HG03139 (cell line): ENCODE results near the gene WBP1L.
"Not testable (repeated sequence)": the region's sequence is repeated elsewhere in the genome, so short reads cannot be mapped to it uniquely, and the experiment has no call there.

Source experiments
- ATAC-seq: cut with Tn5 transposase; IDR thresholded peaks from one replicate; pipeline ENCODE4 v1.9.1; 2021; ENCODE audit not compliant: unreplicated experiment

WBP1L gene

DNA sequence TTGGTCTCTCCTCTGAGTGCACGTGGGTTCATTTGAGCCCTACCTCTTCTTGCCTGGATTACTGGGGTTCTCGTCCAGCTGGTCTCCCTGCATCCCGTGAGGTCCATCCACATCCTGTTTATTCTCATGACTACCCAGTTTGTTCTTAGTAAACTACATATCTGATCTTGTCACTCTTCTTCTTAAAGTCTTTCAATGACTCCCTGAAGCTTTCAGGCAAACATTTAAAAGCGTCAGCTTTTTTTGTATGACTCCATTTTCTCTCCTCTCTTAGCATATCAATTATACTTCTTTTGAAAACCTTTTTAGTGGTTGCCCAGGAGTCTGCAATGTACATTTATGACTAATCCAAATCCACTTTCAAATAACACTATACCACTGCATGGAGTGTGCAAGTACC, 21.8 kb upstream of the WBP1L start:
- ATAC-seq = no peak

DNA sequence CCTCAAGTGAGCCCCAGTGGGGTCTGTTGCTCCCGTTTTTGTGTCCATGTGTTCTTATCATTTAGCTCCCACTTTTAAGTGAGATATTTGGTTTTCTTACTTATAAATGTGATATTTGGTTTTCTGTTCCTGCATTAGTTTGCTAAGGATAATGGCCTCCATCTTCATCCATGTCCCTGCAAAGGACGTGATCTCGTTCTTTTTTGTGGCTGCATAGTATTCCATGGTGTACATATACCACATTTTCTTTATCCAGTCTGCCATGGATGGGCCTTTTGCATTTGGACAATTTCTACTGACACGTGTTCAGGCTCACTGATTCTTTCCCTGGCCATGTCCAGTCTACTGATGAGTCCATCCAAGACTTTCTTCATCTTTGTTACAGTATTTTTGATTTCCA, 19.8 kb upstream of the WBP1L start:
- ATAC-seq = no peak

DNA sequence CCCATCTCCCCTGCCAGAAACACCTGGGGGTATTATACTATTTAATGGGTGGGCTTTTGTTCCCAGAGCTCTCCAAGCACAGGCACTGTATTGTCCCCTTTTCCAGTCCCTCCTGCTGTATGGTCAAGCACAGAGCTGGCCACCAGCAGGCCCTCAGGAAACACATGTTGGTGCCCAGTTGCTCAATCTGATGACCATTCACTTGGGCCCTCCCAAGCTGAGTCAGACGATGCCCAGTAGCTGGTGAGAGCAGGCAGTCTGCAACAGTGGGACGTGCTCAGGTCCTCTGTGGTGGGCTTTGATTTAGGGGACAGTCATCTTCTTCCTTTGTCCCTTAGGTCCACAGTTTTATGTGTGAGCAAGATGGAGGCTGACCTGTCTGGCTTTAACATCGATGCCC, 17.5 kb upstream of the WBP1L start:
- no peak for ATAC-seq

DNA sequence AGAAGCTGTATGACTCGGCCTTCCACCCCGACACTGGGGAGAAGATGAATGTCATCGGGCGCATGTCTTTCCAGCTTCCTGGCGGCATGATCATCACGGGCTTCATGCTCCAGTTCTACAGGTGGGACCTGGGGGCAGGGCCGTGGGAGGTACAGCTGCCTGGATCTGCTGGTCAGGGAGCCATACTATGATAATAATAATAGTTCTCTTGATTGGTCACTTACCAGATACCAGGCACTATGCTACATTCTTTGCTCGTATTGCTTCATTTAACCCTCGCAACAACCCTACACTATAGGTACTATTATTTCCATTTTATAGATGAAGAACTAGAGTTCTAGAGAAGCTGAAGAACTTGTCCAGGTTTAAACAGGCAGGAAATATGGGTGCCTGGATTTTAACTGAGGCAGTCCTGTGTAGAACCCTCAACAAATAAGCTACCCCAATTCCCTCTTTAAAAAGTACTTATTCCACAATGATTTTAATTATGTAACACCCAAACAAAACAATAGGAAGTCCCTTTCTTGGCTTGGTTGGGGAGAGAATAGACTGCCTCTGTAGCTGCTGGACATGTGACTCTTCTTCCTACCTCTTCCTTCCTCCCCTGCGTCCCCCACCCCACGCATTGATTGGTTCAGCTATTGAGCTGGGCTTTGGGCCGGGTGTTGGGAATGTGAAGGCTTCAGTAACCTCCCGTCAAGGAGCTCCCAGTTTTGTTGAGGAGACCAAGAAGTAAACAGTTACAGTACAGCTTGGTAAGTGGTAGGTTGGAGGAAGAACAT, 16.5 kb upstream of the WBP1L start:
- no peak for ATAC-seq

DNA sequence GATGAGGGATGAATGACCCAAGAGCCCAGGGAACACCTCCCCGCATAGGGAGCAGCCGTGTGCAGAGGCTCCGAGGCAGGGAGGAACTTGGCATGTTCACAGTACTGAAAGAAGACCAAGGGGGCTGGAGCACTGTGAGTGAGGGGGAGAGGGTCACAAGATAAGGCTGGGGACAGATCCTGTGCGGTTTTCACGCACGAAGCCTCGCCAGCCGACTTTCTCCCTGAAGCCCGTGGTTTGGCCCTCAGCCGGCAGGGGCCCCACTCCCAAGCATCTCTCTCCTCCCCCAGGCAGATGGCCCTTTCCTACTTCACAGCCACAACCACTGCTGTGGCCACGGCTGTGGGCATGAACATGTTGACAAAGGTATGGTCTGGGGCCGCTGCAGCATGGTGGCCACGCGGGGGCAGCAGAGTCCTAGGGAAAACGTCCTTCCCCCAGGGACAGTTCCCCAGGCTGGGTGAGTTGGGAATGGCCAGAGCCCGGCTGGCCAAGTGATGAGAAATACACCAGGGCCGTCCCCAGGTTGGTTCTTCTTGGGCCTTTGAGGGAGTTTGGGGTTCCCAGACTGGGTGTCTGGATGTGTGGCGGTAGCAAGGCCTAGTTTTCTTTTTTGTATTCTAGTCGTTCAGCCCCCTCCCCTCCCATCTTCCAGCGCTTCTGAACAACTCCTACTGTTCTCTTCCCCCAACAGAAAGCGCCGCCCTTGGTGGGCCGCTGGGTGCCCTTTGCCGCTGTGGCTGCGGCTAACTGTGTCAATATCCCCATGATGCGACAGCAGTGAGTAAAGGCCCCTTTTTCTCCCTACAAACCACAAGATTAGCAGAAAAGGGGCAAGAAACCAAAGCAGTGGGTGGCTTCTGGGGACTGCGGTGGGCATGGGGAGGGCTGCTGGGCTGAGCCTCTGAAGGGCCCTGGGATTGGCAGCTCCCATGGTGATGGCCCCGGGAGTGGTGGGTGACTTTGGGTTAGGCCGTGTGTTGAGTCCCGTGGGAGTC, 14.4 kb upstream of the WBP1L start:
- no peak for ATAC-seq

DNA sequence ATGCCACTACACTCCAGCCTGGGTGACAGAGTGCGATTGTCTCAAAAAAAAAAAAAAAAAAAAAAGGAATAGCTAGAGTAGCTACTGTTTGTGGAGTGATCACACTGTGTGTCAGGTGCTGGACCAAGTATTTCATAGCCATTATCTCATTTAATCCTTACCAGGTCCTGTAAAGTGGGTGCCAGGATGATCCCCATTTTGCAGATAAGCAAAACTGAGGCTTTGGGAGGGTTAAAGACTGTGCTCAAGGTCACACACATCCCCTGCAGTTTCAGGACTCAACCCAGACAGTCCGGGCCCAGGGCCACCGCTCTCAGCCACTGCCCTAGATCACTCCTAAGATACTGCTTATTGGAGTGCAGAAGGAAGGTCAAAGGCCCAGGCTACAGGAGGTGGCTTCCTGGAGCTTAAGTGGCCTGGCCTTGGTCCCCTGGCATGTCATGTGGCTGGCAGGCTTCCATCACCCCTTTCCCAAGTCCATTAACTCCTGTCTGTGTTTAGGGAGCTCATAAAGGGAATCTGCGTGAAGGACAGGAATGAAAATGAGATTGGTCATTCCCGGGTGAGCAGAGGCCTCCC, 12.4 kb upstream of the WBP1L start:
- ATAC-seq = no peak

DNA sequence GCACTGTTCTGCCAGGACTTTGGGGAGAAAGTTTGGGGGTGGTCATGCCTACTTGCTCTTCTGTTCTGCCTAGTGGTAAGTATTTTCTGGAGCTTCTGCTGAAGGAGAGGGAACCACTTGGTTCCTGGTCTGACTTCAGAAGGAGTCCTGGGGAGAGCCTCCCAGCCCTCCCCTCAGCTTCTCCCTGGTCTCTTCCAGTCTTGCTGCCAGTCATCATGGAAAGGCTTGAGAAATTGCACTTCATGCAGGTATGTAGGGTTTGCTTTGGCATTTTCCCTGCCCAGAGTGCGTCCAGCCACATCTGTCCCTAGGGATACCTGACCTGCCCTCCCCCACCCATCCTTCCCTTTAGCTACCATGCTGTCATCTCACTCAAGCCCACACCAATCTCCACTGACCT, 11.1 kb upstream of the WBP1L start:
- ATAC-seq = no peak

DNA sequence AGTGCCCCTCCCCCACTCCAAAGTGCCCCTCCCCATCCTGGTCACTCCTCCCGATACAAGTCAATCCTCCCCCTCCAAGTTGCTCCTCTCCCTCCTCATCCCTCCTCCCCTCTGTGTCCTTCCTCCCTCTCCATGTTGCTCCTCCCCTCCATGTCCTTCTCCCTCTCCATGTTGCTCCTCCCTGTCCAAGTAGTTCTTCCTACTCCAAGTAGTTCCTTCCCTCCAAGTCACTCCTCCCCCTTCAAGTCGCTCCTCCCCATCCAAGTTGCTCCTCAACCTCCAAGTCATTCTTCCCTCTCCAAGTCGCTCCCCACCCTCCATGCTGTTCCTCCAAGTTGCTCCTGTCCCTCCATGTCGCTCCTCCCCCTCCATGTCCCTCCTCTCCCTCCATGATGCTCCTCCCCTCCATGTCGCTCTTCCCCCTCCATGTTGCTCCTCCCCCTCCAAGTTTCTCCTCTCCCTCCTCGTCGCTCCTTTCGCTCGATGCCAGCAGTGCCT, 8.6 kb upstream of the WBP1L start:
- ATAC-seq = no peak

DNA sequence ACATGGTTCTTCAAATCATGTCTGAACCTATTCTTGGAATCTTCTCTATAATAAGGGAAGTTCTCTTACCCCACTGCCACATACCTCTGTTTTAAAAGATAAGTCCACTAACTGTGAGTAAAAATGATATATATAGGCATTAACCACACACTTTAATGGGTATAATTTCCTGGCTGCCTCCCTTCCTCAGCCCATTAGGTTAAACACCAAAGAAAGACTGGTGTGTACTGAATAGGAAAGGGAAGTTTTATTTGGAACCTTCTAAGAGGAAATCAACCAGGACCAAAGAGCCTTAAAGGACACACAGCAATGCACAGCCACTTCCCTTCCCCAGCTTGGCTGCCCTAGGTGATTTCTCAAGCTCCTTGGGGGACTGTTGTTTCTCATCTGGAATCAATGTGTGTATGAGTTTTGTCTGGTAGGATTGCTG, 5.0 kb upstream of the WBP1L start:
- no peak for ATAC-seq

DNA sequence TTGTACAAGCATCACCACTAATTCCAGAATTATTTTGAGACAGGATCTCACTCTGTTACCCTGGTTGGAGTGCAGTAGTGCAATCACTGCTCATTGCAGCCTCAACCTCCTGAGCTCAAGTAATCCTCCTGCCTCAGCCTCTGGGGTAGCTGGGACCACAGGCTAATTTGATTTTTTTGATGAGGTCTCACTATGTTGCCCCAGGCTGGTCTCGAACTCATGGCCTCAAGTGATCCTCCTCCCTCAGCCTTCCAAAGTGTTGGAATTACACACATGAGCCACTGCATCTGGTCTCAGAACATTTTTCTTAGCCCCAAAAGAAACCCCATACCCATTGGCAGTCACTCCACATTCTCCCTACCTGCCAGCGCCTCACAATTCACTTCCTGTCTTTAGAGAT, 3.5 kb upstream of the WBP1L start:
- ATAC-seq = no peak

DNA sequence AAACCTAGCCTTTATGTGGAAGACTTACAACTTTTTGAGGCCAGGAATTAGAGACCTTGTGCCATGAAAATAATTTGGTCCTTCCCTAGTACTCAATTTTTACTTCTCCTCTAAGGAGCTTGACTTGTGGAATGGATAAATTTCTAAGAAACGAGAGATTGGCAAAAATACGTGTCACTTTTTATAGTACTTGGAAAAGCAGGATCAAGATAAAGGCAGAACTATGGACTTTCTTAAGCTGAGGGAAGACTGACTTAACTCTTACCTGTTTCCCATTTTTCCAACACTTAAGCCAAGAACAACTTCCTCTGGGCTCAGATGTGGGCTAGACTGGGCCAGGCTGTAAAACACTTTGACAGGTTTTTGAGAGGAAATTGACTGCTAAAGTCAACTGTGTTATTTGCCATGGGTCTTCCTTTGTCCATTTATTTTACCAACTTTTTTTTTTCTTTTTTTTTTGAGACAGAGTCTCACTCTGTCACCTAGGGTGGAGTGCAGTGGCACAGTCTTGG, 2.0 kb upstream of the WBP1L start:
- no peak for ATAC-seq

DNA sequence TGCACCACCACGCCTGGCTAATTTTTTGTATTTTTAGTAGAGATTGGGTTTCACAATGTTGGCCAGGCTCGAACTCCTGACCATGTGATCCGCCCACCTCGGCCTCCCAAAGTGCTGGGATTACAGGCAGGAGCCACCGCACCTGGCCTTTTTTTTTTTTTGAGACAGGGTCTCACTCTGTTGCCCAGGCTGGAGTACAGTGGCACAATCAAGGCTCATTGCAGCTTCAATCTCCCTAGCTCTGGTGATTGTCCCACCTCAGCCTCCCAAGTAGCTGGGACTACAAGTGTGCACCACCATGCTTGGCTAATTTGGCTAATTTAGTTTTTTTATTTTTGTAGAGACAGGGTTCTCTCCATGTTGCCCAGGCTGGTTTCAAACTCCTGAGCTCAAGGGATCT, 1.4 kb upstream of the WBP1L start:
- ATAC-seq = not testable (repeated sequence)

DNA sequence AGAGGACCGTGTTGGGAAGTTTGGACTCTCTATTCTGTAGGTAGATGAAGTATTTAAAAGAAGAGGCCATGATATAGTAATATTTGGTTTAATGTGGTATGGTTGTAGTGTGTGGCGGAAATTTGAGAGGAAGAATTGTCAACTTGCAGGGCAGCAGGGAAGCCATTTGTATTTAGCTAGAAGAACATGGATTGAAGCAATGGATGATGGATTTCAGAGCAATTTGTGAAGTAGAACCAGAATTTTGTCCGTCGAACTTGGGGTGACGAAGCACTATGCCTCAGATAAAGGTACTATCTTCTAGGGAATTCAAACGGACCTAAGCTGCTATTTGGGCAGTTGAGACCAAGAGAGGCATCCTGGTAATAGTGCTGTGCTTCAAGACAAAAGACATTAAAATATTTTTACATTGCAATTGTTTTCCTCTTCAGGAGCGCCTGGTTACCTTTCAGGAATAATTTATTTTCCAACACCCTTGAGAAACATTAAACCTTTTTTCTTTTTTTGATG, 615 bp upstream of the WBP1L start:
- ATAC-seq = no peak

DNA sequence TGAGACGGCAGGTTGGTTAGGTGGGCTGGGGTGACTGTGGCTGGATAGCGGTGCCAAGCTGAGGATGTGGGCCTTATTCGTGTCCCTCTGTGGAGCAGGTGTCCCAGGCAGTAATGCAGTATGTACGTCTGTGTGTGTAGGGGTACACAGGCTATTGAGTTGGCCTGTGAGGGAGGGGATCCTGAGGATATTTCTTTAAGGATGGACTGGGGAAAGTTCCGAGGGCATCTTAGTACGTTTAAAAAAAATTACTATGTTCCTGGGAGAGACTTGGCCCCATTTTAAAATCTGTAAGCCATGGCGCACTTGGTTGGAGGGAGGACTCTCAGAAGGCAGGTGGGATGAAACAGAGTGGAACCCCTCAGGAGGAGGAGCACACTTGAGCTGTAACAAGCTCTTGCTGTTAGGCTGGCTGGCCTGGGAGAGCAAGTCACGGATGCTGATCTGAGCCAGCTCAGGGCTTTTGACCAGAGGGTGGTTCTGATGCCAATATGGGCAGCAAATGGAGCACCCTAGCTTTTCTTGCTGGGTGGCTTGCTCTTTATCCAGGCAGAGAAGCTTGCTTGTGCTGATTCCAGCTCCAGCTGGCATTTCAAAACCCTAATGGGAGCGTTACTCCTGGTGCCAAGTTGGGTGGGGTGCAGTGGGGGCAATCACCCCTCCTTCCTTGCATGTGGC, 765 bp downstream of the WBP1L start:
- peak; percentile 7 for ATAC-seq

DNA sequence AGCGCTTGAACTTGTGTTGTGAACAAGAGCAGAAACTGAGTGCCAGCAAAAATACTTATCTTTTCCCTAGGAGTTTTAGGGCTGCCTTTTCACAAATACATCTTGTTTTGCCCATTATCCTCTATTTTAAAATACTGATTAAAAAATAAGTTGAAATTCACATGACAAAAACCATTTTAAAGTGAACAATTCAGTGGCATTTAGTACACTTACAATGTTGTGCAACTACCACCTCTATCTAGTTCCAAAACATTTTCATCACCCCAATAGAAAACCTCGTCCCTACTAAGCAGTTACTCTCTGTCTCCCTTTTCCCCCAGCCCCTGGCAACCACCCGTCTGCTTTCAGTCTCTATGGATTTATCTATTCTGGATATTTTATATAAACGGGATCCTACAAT, 1.4 kb downstream of the WBP1L start:
- no peak for ATAC-seq

DNA sequence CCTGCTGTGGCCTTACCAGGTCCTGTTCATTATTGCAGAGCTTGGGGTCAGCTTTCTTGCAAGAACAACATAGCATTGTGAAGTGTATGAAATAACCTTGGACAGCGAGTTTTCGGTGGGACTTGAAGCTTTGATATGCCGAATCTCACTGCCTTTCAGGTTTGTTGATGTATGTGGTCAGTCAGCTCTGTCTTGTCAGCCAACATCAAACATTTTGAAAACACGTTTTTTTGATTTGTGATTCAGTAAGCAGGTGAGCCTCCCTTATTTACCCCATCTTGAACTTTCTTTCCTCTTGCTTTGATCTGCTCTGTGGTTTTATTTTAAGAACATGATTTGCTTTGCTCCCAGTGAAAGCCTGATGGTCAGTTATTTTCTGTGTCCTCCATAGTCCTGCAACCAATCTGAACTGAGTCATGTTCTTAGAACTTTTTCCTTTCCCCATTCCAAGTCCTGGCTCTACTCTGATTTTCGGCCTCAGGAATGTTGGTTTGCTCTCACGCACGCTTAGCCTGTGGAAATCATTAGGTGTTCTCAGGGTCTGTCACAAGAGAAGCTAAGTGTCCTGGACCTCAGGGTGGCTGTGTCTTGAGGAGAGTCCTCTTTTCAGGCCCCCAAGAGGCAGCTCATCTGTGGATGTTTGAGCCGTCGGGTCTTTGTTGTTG, 8.7 kb downstream of the WBP1L start:
- ATAC-seq = no peak

DNA sequence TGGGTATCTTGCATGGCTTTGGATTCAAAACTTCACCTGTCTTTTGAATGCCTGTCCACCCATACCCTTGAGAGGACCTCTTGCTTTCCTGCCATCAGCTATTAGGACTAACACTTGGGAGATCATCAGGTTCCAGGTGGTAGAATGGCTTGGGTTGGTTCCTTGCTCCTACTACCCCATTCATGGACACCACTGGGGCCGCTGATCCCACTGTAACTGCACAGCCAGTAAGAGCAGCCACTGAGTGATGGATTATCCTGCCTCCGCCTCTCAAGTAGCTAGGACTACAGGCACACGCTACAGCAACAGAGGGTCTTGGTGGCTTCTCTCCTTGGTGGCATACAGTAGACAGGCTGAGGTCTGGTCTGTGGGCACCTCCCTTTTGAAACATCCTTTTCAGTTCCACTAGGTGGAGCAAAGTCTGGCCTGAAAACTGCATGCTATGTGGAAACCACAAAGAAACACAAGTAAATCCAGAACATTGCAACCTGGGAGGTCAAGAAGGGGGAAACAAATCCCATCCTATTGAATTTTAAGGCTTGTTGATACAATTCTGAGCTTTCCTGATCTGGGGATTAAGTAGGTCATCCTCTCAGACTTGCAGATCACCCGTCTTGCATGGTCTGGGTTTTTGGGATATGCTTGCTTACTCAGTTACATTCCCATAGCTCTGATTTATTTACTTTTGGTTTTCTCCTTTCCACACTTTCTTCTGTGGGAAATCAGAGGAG, 9.4 kb downstream of the WBP1L start:
- ATAC-seq = no peak

DNA sequence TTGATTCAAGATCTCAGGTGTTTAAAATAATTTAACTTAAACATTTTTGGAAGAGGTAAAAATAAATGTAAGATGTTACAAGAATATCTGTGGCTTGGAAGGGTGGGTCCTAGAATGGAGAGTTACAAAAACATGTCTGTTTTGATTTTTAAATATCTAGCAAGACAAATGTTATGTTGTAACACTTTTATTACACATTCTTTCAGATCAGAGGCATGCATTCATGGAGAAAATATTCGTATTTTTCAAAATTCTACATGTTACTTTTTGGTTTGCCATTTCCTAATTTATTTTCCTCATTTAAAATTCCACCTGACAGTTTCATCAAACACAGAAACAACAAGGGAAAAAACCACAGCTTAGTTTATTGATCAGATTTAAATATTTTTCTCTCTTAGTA, 10.0 kb downstream of the WBP1L start:
- ATAC-seq = no peak

DNA sequence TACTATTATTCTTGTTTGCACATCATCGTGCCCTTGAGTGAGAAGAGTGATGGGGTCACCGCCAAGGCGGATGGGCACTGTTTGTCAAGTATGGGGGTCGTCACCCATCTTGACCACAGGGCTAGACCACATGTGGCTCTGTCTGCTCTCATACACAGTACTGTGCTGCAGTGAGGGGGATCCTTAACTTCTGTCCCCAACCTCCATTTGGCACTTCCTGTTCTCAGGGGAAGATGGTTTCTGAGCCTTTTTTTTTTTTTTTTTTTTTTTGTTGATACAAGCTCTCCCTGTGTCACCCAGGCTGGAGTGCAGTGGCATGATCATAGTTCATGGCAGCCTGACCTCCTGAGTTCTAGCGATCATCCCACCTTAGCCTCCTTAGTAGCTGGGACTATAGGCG, 13.6 kb downstream of the WBP1L start:
- no peak for ATAC-seq
